ENCODE measurements around the gene ADAMTS8. TPM values are rescaled to one million over a fixed set of nuclear protein-coding genes. Genes with fewer than 3 reads are reported as not detected.

Gene ADAMTS8
- total and polyA plus RNA-seq, 9 of the 15 experiments (the other 6 are each of a cell fraction or from before 2014, with no cell fraction given) = not detected

DNA sequence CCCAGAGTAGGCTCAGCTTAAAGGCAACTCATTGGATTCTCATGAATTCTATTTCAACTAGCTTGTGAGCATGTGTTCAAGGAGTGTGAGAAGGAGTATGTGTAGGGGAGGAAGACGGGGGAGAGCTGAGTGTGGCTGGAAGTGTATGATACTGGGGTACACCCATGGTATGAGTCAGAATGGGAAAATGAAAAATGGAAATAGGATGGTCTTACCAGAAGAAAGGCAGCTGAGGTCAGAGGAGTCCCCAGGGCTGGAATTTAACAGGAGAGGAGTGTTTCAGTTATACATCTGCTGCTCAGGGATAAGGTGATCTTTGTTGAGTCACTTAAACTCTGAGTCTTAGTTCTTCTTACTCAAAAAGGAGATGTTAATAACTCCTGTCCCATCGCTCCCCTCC lies 13.3 kb upstream of the ADAMTS8 start:
- Histone ChIP-seq H3K4me3 (no peak overlapping the region), H3K4me1 (replicated peaks in 1 of 2; ENCODE audit: control insufficient read depth in 2 of 2, insufficient read depth in 2 of 2, low read length in 2 of 2) (no peaks in the 10 kb centered on the region), H3K79me2 (ENCODE audit: control insufficient read depth, insufficient read depth, low read length) (no peaks in the 10 kb centered on the region), H3K27ac (ENCODE audit: extremely low read depth, low read depth, low read length) (no peak overlapping the region), H3K9ac (ENCODE audit: insufficient read depth in 1 of 2, low read depth in 2 of 2, low read length in 2 of 2) (no peak overlapping the region), H3K36me3 (ENCODE audit: control insufficient read depth, insufficient read depth, low read length) (no peaks in the 10 kb centered on the region), H4K20me1 (replicated peaks; ENCODE audit: control insufficient read depth, insufficient read depth, low read length) (0 out of 2 replicates have a peak, but pooled peaks cover 4% of the 10 kb centered on the region), H3K4me2 (ENCODE audit: insufficient read depth, low read length) (no peak overlapping the region), H3K9me1 (ENCODE audit: control insufficient read depth, insufficient read depth, low read length) (no peaks in the 10 kb centered on the region), H3K9me3 (replicated peaks; ENCODE audit: control insufficient read depth, insufficient read depth, low read depth, low read length) (no peaks in the 10 kb centered on the region), H3K27me3 (ENCODE audit: control insufficient read depth in 2 of 2, insufficient read depth in 2 of 2, low read length in 2 of 2) (peaks cover 3 to 22% of the 10 kb centered on the region in 2 experiments; a peak in 3 of 5 replicates), H2AFZ (ENCODE audit: low read depth, low read length) (no peak overlapping the region)
- 0% methylated on average over 2 of the region's 2 CpGs for WGBS (ENCODE audit: insufficient coverage, low coverage, missing lambda C conversion rate)
- in situ Hi-C loops (cut with MboI) = no loop called here
- intact Hi-C loops (cut with micrococcal nuclease) = no loop called here
- no TSS peak for BruUV-seq (replicated peaks)
- ATAC-seq (no peak), FAIRE-seq (no peak), DNase-seq (ENCODE audit: extremely low read depth in 1 of 4, low spot score in 3 of 4) (no peak)
- POLR2A ChIA-PET = interaction anchor here (0.9 to 1.2 kb wide), 2 partner anchors 10 to 448 kb away, joined by 3 to 5 read pairs; no protein-coding TSS in a partner anchor
- CTCF ChIA-PET (ENCODE audit: low intra/inter-chr PET ratio) = no interaction called here
- TF ChIP-seq PHTF2 (CRISPR knock-in tag; IDR thresholded peaks at IDR 0.05) (no peak), GATA2 (CRISPR knock-in tag; IDR thresholded peaks at IDR 0.05) (no peak), ZNF197 (CRISPR knock-in tag; IDR thresholded peaks at IDR 0.05; ENCODE audit: low read depth) (no peak), MYC (IDR thresholded peaks at IDR 0.05; ENCODE audit: low read depth, low read length) (no peak), MYC (CRISPR knock-in tag; IDR thresholded peaks at IDR 0.05; ENCODE audit: borderline replicate concordance, low read depth) (no peak), POLR2AphosphoS2 (IDR thresholded peaks at IDR 0.05; ENCODE audit: low read length) (no peak), EP400 (IDR thresholded peaks at IDR 0.05) (no peak)

DNA sequence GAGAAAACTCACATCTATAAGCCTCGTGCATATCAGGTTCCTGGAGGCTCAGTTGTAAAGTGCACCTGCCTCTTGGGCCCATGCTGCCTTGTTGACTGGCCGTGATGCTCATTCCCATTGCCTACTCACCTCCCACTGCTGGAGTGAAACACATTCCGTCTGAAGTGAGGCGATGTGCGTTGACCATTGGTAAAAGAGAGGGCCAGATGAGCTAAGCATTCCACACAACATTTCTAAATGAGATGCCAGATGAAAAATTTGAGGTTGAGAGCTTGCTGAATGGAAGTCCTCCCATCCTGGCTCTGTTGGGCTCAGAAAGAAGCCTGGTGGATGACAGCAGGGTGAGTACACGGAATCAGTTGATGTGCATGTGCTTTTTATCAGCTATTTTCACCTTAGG lies 11.5 kb upstream of the ADAMTS8 start:
- Histone ChIP-seq H3K9me1 (ENCODE audit: control insufficient read depth, insufficient read depth, low read length) (no peaks in the 10 kb centered on the region), H3K9me3 (replicated peaks; ENCODE audit: control insufficient read depth, insufficient read depth, low read depth, low read length) (no peaks in the 10 kb centered on the region), H3K27me3 (ENCODE audit: control insufficient read depth in 2 of 2, insufficient read depth in 2 of 2, low read length in 2 of 2) (peaks cover 3 to 22% of the 10 kb centered on the region in 2 experiments; a peak in 3 of 5 replicates), H3K79me2 (ENCODE audit: control insufficient read depth, insufficient read depth, low read length) (no peaks in the 10 kb centered on the region), H3K4me1 (replicated peaks in 1 of 2; ENCODE audit: control insufficient read depth in 2 of 2, insufficient read depth in 2 of 2, low read length in 2 of 2) (no peaks in the 10 kb centered on the region), H2AFZ (ENCODE audit: low read depth, low read length) (no peak overlapping the region), H3K4me2 (ENCODE audit: insufficient read depth, low read length) (no peak overlapping the region), H3K27ac (ENCODE audit: extremely low read depth, low read depth, low read length) (no peak overlapping the region), H3K36me3 (ENCODE audit: control insufficient read depth, insufficient read depth, low read length) (no peaks in the 10 kb centered on the region), H3K4me3 (no peak overlapping the region), H3K9ac (ENCODE audit: insufficient read depth in 1 of 2, low read depth in 2 of 2, low read length in 2 of 2) (no peak overlapping the region), H4K20me1 (replicated peaks; ENCODE audit: control insufficient read depth, insufficient read depth, low read length) (0 out of 2 replicates have a peak, but pooled peaks cover 4% of the 10 kb centered on the region)
- FAIRE-seq (no peak), ATAC-seq (no peak), DNase-seq (ENCODE audit: extremely low read depth in 1 of 4, low spot score in 3 of 4) (no peak)
- ChIA-PET CTCF (ENCODE audit: low intra/inter-chr PET ratio) (interaction anchor here (0.6 kb wide), 1 partner anchor 426 kb away, joined by 3 read pairs; no protein-coding TSS in a partner anchor), POLR2A (no interaction called here)
- BruUV-seq (replicated peaks) = no TSS peak
- intact Hi-C loops (cut with micrococcal nuclease) = no loop called here
- no peak for TF ChIP-seq HMG20A (CRISPR knock-in tag; conservative IDR thresholded peaks at IDR 0.05)
- no peak for TF ChIP-seq BACH1 (tag; IDR thresholded peaks at IDR 0.05)
- WGBS (ENCODE audit: insufficient coverage, low coverage, missing lambda C conversion rate) = 0% methylated on average over 6 of the region's 6 CpGs
- in situ Hi-C loops (cut with MboI) = loop anchor here (5.0 kb wide), 1 partner anchor 427 kb away; no protein-coding TSS in a partner anchor
